ENCODE results near the gene CAMLG.
"Not testable (repeated sequence)": the region's sequence is repeated elsewhere in the genome, so short reads cannot be mapped to it uniquely, and the experiment has no call there.

Gene CAMLG

DNA sequence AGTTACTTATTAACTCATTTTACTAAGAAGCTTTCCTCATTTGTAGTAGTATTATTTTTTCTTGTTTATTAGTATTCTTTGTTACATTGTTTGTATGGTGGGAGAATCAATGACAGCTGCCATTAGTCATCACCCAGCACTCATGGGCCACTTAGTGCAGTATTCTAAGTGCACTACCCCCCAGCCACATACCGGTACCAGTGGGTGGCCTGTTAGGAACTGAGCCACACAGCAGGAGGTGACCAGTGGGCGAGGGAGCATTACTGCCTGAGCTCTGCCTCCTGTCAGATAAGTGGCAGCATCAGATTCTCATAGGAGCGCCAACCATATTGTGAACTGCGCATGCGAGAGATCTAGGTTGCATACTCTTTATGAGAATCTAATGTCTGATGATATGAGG is 24.2 kb upstream of the CAMLG start:
- no peak overlapping the region for H2BK120ac ChIP-seq (ENCODE audit: insufficient read depth, low read length, poor library complexity)
- H2BK12ac ChIP-seq (ENCODE audit: low read length) = no peak overlapping the region
- H3K4me2 ChIP-seq (ENCODE audit: low read length) = no peak overlapping the region
- no peak overlapping the region for H2BK5ac ChIP-seq (ENCODE audit: low read depth, low read length, poor library complexity)
- H3K36me3 ChIP-seq (ENCODE audit: control insufficient read depth in 1 of 2, insufficient read depth in 2 of 2, low read length in 2 of 2) = peaks cover 40% of the 10 kb centered on the region in 2 experiments
- no peak overlapping the region for H4K8ac ChIP-seq (ENCODE audit: low read depth, low read length)
- no peaks in the 10 kb centered on the region for H3K4me1 ChIP-seq (ENCODE audit: control insufficient read depth in 1 of 2, insufficient read depth in 2 of 2, low read length in 2 of 2)
- no peak overlapping the region for H3K27ac ChIP-seq (ENCODE audit: low read depth, low read length)
- no peak overlapping the region for H3K18ac ChIP-seq (ENCODE audit: low read length)
- H2AFZ ChIP-seq (ENCODE audit: insufficient read depth, low read length, poor library complexity) = no peak overlapping the region
- WGBS (ENCODE audit: extremely low coverage, insufficient coverage, insufficient read length) = no CpG with 5 or more reads among the region's 5 CpGs
- H2AK5ac ChIP-seq (ENCODE audit: low read length) = no peak overlapping the region
- H3K9me3 ChIP-seq (ENCODE audit: insufficient read depth, low read depth, low read length) = no peaks in the 10 kb centered on the region
- no peak overlapping the region for H3K4ac ChIP-seq (ENCODE audit: low read depth, low read length)
- no peak overlapping the region for H3K9ac ChIP-seq (ENCODE audit: low read length)
- DNase-seq = no peak
- H3K23ac ChIP-seq (ENCODE audit: low read length) = no peak overlapping the region
- no peak overlapping the region for H3K4me3 ChIP-seq (ENCODE audit: low read depth, low read length)
- H3K79me2 ChIP-seq (ENCODE audit: control insufficient read depth, insufficient read depth, low read length, poor library complexity) = no peaks in the 10 kb centered on the region
- no peak overlapping the region for H3K14ac ChIP-seq (ENCODE audit: low read length)
- no peaks in the 10 kb centered on the region for H3K27me3 ChIP-seq (ENCODE audit: insufficient read depth, low read length)
- H4K12ac ChIP-seq (ENCODE audit: low read depth, low read length) = no peak overlapping the region
- H4K91ac ChIP-seq (ENCODE audit: low read depth, low read length) = no peak overlapping the region
- H3K79me1 ChIP-seq (ENCODE audit: low read length) = no peaks in the 10 kb centered on the region

DNA sequence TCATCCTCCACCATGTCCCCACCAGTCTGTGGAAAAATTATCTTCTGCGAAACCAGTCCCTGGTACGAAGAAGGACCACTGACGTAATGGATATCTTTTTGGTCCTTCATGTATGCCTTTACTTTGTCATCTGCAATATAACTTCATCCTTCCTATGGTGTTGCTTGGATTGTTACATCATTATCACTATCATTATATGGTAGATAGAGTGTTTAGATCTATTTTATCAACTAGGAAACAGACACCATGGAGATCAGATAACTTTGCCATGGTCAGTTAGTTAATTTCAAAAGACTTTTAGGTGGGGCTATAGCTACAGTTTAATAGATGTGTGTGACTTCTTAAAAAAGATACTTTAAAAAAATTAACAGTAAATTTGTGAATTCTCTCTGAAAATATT is 23.8 kb upstream of the CAMLG start:
- H3K4me3 ChIP-seq (ENCODE audit: low read depth, low read length) = no peak overlapping the region
- no peak overlapping the region for H3K9ac ChIP-seq (ENCODE audit: low read length)
- no peak overlapping the region for H2BK12ac ChIP-seq (ENCODE audit: low read length)
- no peaks in the 10 kb centered on the region for H3K27me3 ChIP-seq (ENCODE audit: insufficient read depth, low read length)
- H3K79me1 ChIP-seq (ENCODE audit: low read length) = no peaks in the 10 kb centered on the region
- no peak overlapping the region for H2BK5ac ChIP-seq (ENCODE audit: low read depth, low read length, poor library complexity)
- WGBS (ENCODE audit: extremely low coverage, insufficient coverage, insufficient read length) = no CpG with 5 or more reads among the region's 3 CpGs
- H3K23ac ChIP-seq (ENCODE audit: low read length) = no peak overlapping the region
- no peak overlapping the region for H3K14ac ChIP-seq (ENCODE audit: low read length)
- H3K18ac ChIP-seq (ENCODE audit: low read length) = no peak overlapping the region
- no peak overlapping the region for H4K91ac ChIP-seq (ENCODE audit: low read depth, low read length)
- H3K4me2 ChIP-seq (ENCODE audit: low read length) = no peak overlapping the region
- H3K36me3 ChIP-seq (ENCODE audit: control insufficient read depth in 1 of 2, insufficient read depth in 2 of 2, low read length in 2 of 2) = peaks cover 42 to 44% of the 10 kb centered on the region in 2 experiments
- no peaks in the 10 kb centered on the region for H3K79me2 ChIP-seq (ENCODE audit: control insufficient read depth, insufficient read depth, low read length, poor library complexity)
- DNase-seq = no peak
- H2BK120ac ChIP-seq (ENCODE audit: insufficient read depth, low read length, poor library complexity) = no peak overlapping the region
- no peak overlapping the region for H3K27ac ChIP-seq (ENCODE audit: low read depth, low read length)
- no peak overlapping the region for H2AK5ac ChIP-seq (ENCODE audit: low read length)
- no peak overlapping the region for H4K8ac ChIP-seq (ENCODE audit: low read depth, low read length)
- H3K4me1 ChIP-seq (ENCODE audit: control insufficient read depth in 1 of 2, insufficient read depth in 2 of 2, low read length in 2 of 2) = no peaks in the 10 kb centered on the region
- H3K9me3 ChIP-seq (ENCODE audit: insufficient read depth, low read depth, low read length) = no peaks in the 10 kb centered on the region
- H2AFZ ChIP-seq (ENCODE audit: insufficient read depth, low read length, poor library complexity) = no peak overlapping the region
- no peak overlapping the region for H4K12ac ChIP-seq (ENCODE audit: low read depth, low read length)
- no peak overlapping the region for H3K4ac ChIP-seq (ENCODE audit: low read depth, low read length)

DNA sequence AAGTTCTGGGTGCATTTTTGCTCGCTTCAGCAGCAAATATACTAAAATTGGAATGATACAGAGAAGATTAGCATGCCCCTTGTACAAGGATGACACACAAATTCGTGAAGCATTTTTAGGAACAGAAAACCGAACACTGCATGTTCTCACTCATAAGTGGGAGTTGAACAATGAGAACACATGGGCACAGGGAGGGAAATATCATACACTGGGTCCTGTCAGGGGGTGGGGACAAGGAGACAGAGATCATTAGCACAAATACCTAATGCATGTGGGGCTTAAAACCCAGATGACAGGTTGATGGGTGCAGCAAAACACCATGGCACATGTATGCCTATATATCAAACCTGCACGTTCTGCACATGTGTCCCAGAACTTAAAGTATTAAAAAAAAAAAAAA is 22.9 kb upstream of the CAMLG start:
- not testable (repeated sequence) for H3K4me2 ChIP-seq (ENCODE audit: low read length); H3K4me3 ChIP-seq (ENCODE audit: low read depth, low read length); H2AFZ ChIP-seq (ENCODE audit: insufficient read depth, low read length, poor library complexity); DNase-seq; H3K9me3 ChIP-seq (ENCODE audit: insufficient read depth, low read depth, low read length); H2AK5ac ChIP-seq (ENCODE audit: low read length); H3K4ac ChIP-seq (ENCODE audit: low read depth, low read length); H3K79me1 ChIP-seq (ENCODE audit: low read length); H2BK120ac ChIP-seq (ENCODE audit: insufficient read depth, low read length, poor library complexity); H4K12ac ChIP-seq (ENCODE audit: low read depth, low read length); H3K9ac ChIP-seq (ENCODE audit: low read length); H2BK12ac ChIP-seq (ENCODE audit: low read length); H4K91ac ChIP-seq (ENCODE audit: low read depth, low read length); H3K14ac ChIP-seq (ENCODE audit: low read length); H4K8ac ChIP-seq (ENCODE audit: low read depth, low read length); H3K27me3 ChIP-seq (ENCODE audit: insufficient read depth, low read length); H3K27ac ChIP-seq (ENCODE audit: low read depth, low read length); H3K4me1 ChIP-seq (ENCODE audit: control insufficient read depth in 1 of 2, insufficient read depth in 2 of 2, low read length in 2 of 2); H3K79me2 ChIP-seq (ENCODE audit: control insufficient read depth, insufficient read depth, low read length, poor library complexity); H3K18ac ChIP-seq (ENCODE audit: low read length); H3K23ac ChIP-seq (ENCODE audit: low read length); H2BK5ac ChIP-seq (ENCODE audit: low read depth, low read length, poor library complexity)
- H3K36me3 ChIP-seq (ENCODE audit: control insufficient read depth in 1 of 2, insufficient read depth in 2 of 2, low read length in 2 of 2) = peaks cover 40 to 41% of the 10 kb centered on the region in 2 experiments
- WGBS (ENCODE audit: extremely low coverage, insufficient coverage, insufficient read length) = no CpG with 5 or more reads among the region's 4 CpGs

DNA sequence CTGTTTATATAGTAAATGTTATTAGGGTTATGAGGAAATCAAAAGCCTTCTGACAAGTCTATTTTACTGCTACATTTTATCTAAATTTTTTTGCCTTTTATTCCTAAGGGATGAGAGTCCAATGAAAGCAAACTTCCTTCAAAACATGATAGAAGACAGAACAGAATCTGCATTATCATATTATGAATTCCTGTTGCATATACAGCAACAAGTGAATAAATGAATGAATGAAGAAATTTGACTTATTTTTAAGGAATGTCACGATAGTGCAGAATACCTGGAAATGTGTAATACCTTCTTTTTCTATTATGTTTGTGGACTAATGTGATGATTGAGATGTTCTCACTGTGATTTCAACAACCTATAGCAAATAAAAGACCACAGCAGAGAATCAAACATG is 13.5 kb upstream of the CAMLG start:
- H3K18ac ChIP-seq (ENCODE audit: low read length) = no peak overlapping the region
- WGBS (ENCODE audit: extremely low coverage, insufficient coverage, insufficient read length) = no CpG with 5 or more reads among the region's 1 CpG
- H2BK12ac ChIP-seq (ENCODE audit: low read length) = no peak overlapping the region
- peaks cover 19 to 25% of the 10 kb centered on the region in 2 experiments for H3K36me3 ChIP-seq (ENCODE audit: control insufficient read depth in 1 of 2, insufficient read depth in 2 of 2, low read length in 2 of 2)
- no peak overlapping the region for H2AK5ac ChIP-seq (ENCODE audit: low read length)
- no peak overlapping the region for H2BK5ac ChIP-seq (ENCODE audit: low read depth, low read length, poor library complexity)
- no peak overlapping the region for H2AFZ ChIP-seq (ENCODE audit: insufficient read depth, low read length, poor library complexity)
- H4K12ac ChIP-seq (ENCODE audit: low read depth, low read length) = no peak overlapping the region
- H3K27ac ChIP-seq (ENCODE audit: low read depth, low read length) = no peak overlapping the region
- no peaks in the 10 kb centered on the region for H3K79me2 ChIP-seq (ENCODE audit: control insufficient read depth, insufficient read depth, low read length, poor library complexity)
- no peak overlapping the region for H3K23ac ChIP-seq (ENCODE audit: low read length)
- H4K91ac ChIP-seq (ENCODE audit: low read depth, low read length) = no peak overlapping the region
- H3K4me3 ChIP-seq (ENCODE audit: low read depth, low read length) = no peak overlapping the region
- no peak overlapping the region for H3K4ac ChIP-seq (ENCODE audit: low read depth, low read length)
- no peak for DNase-seq
- no peaks in the 10 kb centered on the region for H3K4me1 ChIP-seq (ENCODE audit: control insufficient read depth in 1 of 2, insufficient read depth in 2 of 2, low read length in 2 of 2)
- no peaks in the 10 kb centered on the region for H3K9me3 ChIP-seq (ENCODE audit: insufficient read depth, low read depth, low read length)
- H3K9ac ChIP-seq (ENCODE audit: low read length) = no peak overlapping the region
- no peak overlapping the region for H2BK120ac ChIP-seq (ENCODE audit: insufficient read depth, low read length, poor library complexity)
- no peak overlapping the region for H3K4me2 ChIP-seq (ENCODE audit: low read length)
- no peak overlapping the region for H4K8ac ChIP-seq (ENCODE audit: low read depth, low read length)
- no peaks in the 10 kb centered on the region for H3K27me3 ChIP-seq (ENCODE audit: insufficient read depth, low read length)
- no peaks in the 10 kb centered on the region for H3K79me1 ChIP-seq (ENCODE audit: low read length)
- H3K14ac ChIP-seq (ENCODE audit: low read length) = no peak overlapping the region
